Large intestine (tissue), 3 donors: Measurements from ENCODE around the gene REV3L. TPM values are rescaled to one million over a fixed set of nuclear protein-coding genes. Genes with fewer than 3 reads are reported as not detected.

Experiments
- DNase-seq, 2 donors: peaks; one replicate each; pipeline versions ENCODE4 v3.0.0 to v3.0.0-alpha.2; 2013
- H3K27ac ChIP-seq: one replicate; pipeline ENCODE4 v1.5.1; 2013; ENCODE audit warnings: low read length
- H3K27me3 ChIP-seq: 2 replicates; pipeline ENCODE4 v1.6.1; 2013; ENCODE audit warnings: low read length; ENCODE audit not compliant: control insufficient read depth, insufficient read depth
- H3K36me3 ChIP-seq: 2 replicates; pipeline ENCODE4 v1.6.1; 2013; ENCODE audit warnings: low read length; ENCODE audit not compliant: control insufficient read depth, insufficient read depth
- H3K4me1 ChIP-seq: one replicate; pipeline ENCODE4 v1.6.1; 2013; ENCODE audit warnings: low read length; ENCODE audit not compliant: control insufficient read depth, insufficient read depth
- H3K4me3 ChIP-seq: one replicate; pipeline ENCODE4 v1.5.1; 2013; ENCODE audit warnings: low read length
- H3K9me3 ChIP-seq: one replicate; pipeline ENCODE4 v1.6.1; 2013; ENCODE audit warnings: mild to moderate bottlenecking, low read depth, low read length, moderate library complexity; ENCODE audit not compliant: control insufficient read depth
- WGBS: methylation state at CpG from one replicate; pipeline ENCODE4 v1.1.5; 2013; ENCODE audit warnings: low lambda C conversion rate; ENCODE audit not compliant: insufficient coverage; 5-methylcytosine and 5-hydroxymethylcytosine counted together
- polyA plus RNA-seq: library from polyadenylated mRNA; unstranded; fragments of 120-200 nt; gene quantifications from one replicate; pipeline ENCODE4 v1.2.1, GENCODE V29; 2013

REV3L gene
- polyA plus RNA-seq, 1 donor = 23.2 TPM

DNA sequence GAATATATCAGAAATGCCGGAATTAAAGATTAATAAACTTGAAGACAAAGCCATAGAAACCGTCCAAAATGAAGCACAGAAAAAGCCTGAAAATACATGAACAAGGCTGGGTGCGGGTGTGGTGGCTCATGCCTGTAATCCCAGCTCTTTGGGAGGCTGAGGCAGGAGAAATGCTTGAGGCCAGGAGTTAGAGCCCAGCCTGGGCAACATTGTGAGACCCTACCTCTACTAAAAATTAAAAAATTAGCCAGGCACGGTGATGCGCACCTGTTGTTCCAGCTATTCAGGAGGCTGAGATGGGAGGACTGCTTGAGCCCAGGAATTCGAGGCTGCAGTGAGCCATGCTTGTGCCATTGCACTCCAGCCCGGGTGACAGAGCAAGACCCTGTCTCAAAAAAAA is 32.9 kb downstream of the REV3L start:
- Histone ChIP-seq H3K4me1 (no peaks in the 10 kb centered on the region), H3K4me3 (no peak overlapping the region), H3K27ac (no peak overlapping the region), H3K27me3 (no peaks in the 10 kb centered on the region), H3K9me3 (no peaks in the 10 kb centered on the region), H3K36me3 (no peaks in the 10 kb centered on the region)
- WGBS = 93% methylated on average over 2 of the region's 7 CpGs
- DNase-seq = no peak

DNA sequence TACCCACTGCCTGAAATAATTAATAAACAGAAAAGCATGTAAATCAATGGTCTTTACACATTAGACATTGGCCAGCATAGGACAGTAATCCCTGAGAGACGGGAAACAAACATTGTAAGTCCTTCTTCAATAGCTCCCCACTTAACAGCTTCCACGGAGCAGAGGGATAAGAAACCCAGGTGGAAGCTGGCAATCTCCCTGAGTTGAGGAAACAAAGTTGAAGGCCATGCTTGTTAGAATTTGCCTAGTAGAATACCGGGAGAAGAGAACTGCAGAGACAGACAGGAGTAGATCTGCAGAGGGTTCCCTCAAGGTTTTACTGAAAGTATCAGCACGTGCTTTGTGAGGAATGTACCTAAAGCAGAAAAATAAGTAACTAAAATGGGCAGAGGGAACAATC is 33.9 kb downstream of the REV3L start:
- Histone ChIP-seq H3K4me3 (no peak overlapping the region), H3K27ac (no peak overlapping the region), H3K27me3 (no peaks in the 10 kb centered on the region), H3K36me3 (no peaks in the 10 kb centered on the region), H3K9me3 (no peaks in the 10 kb centered on the region), H3K4me1 (no peaks in the 10 kb centered on the region)
- no peak for DNase-seq
- 63% methylated on average over 1 of the region's 4 CpGs for WGBS

DNA sequence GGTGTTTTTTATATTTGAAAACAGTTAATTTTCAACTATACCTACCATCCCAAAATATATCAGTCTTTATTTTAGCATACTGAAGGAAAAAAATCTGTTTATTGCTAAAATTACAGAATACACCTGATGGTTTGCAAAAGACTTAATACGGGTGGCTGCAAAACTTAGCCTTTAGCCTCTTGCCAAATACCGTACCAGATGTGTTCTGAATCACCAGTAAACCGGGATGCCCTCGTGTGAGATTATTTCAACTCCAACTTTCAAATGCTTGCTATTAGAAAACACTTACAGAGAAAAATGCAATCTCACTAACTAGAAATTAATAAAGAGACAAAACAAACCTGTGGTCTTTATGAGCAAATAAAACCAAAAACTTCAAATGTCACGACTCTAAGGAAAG is 36.0 kb downstream of the REV3L start:
- H3K27me3 ChIP-seq = no peaks in the 10 kb centered on the region
- no peak for DNase-seq
- no peaks in the 10 kb centered on the region for H3K4me1 ChIP-seq
- H3K27ac ChIP-seq = no peak overlapping the region
- H3K36me3 ChIP-seq = no peaks in the 10 kb centered on the region
- 95% methylated on average over 4 of the region's 5 CpGs for WGBS
- H3K9me3 ChIP-seq = no peaks in the 10 kb centered on the region
- no peak overlapping the region for H3K4me3 ChIP-seq

DNA sequence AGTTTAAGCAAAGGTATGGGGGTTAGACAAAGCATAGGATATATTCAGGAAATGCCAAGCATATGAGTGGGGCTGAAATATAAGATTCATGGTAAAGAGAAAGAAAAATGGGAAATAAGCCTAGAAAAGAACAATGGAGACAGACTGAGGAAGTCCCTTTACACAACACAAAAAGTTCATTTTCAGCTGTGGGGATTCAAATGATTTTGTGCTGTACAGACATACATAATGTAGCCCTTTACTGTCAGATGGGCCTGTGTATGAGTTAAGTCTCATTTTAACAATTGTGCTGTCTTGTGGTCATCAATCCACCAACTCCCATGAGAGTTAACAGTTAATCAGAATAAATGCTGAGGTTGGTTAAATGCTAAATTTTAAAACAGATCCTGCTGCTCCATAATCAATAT is 37.2 kb downstream of the REV3L start:
- no peaks in the 10 kb centered on the region for H3K4me1 ChIP-seq
- no peaks in the 10 kb centered on the region for H3K36me3 ChIP-seq
- H3K4me3 ChIP-seq = no peak overlapping the region
- H3K9me3 ChIP-seq = no peaks in the 10 kb centered on the region
- no peak for DNase-seq
- H3K27ac ChIP-seq = no peak overlapping the region
- no peaks in the 10 kb centered on the region for H3K27me3 ChIP-seq

DNA sequence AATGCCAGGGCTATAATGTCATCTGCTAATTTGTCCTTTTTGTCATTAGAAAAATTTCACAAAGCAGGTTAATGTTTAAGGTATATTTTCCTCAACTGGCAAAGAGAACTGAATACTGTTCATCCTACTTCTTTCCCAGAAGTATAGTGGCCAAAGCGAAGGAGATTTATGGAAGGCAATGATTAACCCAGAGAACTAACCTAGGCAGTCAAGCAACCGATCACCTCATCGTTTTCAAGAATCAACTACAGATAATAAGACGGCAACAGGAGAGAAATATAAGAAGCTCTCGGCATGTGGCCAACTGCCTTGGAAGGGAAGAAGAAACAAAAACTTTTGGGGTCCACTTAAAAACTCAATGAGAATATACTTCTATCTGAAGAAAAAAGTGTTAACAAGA is 38.2 kb downstream of the REV3L start:
- Histone ChIP-seq H3K4me1 (no peaks in the 10 kb centered on the region), H3K36me3 (no peaks in the 10 kb centered on the region), H3K27ac (no peak overlapping the region), H3K9me3 (no peaks in the 10 kb centered on the region), H3K4me3 (peak overlapping the region; percentile 2), H3K27me3 (no peaks in the 10 kb centered on the region)
- 35% methylated on average over 2 of the region's 5 CpGs for WGBS
- DNase-seq = peak in 1 of 2 donors; percentile 50

DNA sequence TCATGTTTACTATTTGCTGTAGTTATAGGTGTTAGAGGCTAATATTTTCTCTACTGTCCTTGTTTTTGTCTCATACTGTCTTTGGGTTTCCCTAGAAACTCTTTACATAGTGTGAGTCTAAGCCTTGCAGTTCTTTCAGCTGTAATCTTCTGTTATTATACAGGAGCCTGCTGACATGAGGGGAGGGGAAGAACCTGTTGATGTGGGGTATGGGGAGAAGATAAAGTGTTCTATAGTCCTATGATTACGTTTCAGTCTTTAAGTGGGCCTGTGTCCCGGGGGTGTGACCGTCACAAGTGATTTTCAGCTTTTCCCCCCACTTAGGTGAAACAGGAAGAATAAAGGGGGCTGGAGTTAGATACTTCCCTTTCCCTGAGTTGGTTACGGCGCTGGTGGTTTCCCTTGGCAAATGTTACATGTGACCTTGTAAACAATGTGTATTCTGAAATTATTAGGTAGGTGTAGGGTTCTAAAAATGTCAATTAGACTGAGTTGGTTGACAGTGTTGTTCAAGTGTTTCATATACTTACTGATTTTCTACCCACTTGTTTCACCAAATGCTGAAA is 41.3 kb downstream of the REV3L start:
- DNase-seq = no peak
- Histone ChIP-seq H3K27ac (no peak overlapping the region), H3K9me3 (no peaks in the 10 kb centered on the region), H3K4me1 (no peaks in the 10 kb centered on the region), H3K36me3 (no peaks in the 10 kb centered on the region), H3K27me3 (no peaks in the 10 kb centered on the region), H3K4me3 (no peak overlapping the region)
- WGBS = no CpG with 5 or more reads among the region's 5 CpGs

DNA sequence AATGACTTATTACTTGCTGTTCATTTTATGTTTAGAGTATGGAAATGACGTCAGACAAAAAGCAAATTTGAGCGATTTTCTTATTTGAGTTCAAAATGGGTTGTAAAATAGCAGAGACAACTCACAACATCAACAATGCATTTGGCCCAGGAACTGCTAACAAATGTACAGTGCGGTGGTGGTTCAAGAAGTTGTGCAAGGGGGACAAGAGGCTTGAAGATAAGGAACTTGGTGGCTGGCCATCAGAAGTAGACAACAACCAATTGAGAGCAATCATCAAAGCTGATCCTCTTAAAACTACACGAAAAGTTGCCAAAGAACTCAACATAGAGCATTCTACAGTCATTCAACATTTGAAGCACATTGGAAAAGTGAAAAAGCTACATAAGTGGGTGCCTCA is 43.8 kb downstream of the REV3L start:
- H3K9me3 ChIP-seq = peaks cover 4% of the 10 kb centered on the region
- H3K36me3 ChIP-seq = no peaks in the 10 kb centered on the region
- DNase-seq = no peak
- WGBS = 100% methylated on average over 2 of the region's 4 CpGs
- no peak overlapping the region for H3K4me3 ChIP-seq
- no peak overlapping the region for H3K27ac ChIP-seq
- no peaks in the 10 kb centered on the region for H3K4me1 ChIP-seq
- H3K27me3 ChIP-seq = no peaks in the 10 kb centered on the region

DNA sequence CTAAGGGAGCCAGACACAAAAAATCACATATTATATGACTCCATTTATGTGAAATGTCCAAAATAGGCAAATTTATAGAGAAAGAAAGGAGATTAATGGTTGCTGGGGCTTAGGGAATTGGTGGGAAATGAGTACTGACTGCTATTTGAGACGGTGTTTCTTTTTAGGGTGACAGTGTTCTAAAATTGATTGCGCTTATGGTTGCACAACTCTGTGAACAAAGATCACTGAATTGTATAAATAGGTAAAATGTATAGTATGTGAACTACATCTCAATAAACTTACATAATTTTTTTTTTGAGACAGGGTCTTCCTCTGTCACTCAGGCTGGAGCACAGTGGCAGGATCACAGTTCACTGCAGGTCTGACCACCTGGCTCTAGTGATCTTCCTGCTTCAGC is 45.4 kb downstream of the REV3L start:
- peaks cover 4% of the 10 kb centered on the region for H3K9me3 ChIP-seq
- no peaks in the 10 kb centered on the region for H3K36me3 ChIP-seq
- no peaks in the 10 kb centered on the region for H3K27me3 ChIP-seq
- WGBS = no CpG with 5 or more reads among the region's 2 CpGs
- H3K27ac ChIP-seq = no peak overlapping the region
- no peak overlapping the region for H3K4me3 ChIP-seq
- no peaks in the 10 kb centered on the region for H3K4me1 ChIP-seq
- no peak for DNase-seq

DNA sequence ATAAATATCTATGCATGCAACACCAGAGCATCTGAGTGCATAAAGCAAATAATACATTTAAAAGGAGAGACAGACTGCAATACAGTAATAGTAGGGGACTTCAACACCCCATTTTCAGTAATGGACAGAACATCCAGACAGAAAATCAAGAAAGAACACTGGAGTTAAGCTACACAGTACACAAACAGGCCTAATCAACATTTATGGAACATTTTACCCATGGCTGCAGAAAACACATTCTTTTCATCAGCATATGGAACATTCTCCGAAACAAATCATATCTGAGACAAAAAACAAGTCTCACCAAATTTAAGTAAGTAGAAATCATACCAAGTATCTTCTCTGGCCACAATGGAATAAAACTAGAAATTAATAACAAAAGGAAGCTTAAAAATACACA is 50.5 kb downstream of the REV3L start:
- H3K4me3 ChIP-seq = no peak overlapping the region
- no peaks in the 10 kb centered on the region for H3K27me3 ChIP-seq
- H3K4me1 ChIP-seq = no peaks in the 10 kb centered on the region
- no peak for DNase-seq
- 100% methylated on average over 1 of the region's 1 CpG for WGBS
- peaks cover 19% of the 10 kb centered on the region for H3K9me3 ChIP-seq
- peaks cover 2% of the 10 kb centered on the region for H3K36me3 ChIP-seq
- H3K27ac ChIP-seq = no peak overlapping the region

DNA sequence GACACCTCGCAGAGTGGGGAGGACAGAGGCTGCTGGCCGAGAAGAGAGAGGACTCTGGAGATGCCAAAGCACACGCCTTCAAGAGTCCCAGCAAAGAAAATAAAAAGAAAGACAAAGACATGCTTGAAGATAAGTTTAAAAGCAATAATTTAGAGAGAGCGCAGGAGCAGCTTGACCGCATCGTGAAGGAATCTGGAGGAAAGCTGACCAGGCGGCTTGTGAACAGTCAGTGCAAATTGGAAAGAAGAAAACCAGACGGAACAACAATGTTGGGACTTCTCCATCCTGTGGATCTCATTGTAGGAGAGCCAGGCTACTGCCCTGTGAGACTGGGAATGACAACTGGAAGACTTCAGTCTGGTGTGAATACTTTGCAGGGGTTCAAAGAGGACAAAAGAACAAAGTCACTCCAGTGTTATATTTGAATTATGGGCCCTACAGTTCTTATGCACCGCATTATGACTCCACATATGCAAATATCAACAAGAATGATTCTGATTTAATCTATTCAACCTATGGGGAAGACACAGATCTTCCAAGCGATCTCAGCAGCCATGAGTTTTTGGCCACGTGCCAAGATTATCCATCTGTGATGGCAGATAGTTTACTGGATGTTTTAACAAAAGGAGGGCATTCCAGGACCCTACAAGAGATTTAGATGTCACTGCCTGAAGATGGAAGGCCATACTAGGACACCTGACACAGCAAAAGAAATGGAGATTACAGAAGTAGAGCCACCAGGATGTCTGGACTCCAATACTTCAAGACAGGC is 52.2 kb downstream of the REV3L start:
- no peak overlapping the region for H3K27ac ChIP-seq
- H3K4me1 ChIP-seq = no peaks in the 10 kb centered on the region
- no peak for DNase-seq
- H3K4me3 ChIP-seq = no peak overlapping the region
- no peaks in the 10 kb centered on the region for H3K27me3 ChIP-seq
- WGBS = no CpG with 5 or more reads among the region's 11 CpGs
- H3K9me3 ChIP-seq = peaks cover 21% of the 10 kb centered on the region
- peaks cover 2% of the 10 kb centered on the region for H3K36me3 ChIP-seq

DNA sequence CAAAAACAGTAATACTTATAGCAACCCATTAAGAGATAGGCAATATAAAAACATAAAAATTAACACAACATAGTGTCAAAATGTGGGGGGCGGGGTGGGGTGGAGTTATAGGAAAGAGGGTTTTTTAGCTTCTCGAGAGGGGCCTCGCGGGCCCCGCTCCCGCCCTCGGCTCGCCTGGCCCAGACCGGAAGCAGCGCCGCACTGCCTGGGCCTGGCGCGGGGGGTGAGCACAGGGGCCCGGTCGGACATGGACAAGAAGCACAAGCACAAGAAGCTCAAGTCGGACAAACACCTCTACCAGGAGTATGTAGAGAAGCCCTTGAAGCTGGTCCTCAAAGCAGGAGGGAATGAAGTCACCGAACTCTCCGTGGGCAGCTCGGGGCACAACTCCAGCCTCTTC is 53.4 kb downstream of the REV3L start:
- no peak overlapping the region for H3K4me3 ChIP-seq
- WGBS = 92% methylated on average over 2 of the region's 19 CpGs
- H3K4me1 ChIP-seq = no peaks in the 10 kb centered on the region
- peaks cover 21% of the 10 kb centered on the region for H3K9me3 ChIP-seq
- H3K27me3 ChIP-seq = no peaks in the 10 kb centered on the region
- H3K27ac ChIP-seq = no peak overlapping the region
- peaks cover 2% of the 10 kb centered on the region for H3K36me3 ChIP-seq
- DNase-seq = no peak
